ENCODE data around the gene LUC7L.
"Not testable (repeated sequence)": the region's sequence is repeated elsewhere in the genome, so short reads cannot be mapped to it uniquely, and the experiment has no call there.

Gene LUC7L

DNA sequence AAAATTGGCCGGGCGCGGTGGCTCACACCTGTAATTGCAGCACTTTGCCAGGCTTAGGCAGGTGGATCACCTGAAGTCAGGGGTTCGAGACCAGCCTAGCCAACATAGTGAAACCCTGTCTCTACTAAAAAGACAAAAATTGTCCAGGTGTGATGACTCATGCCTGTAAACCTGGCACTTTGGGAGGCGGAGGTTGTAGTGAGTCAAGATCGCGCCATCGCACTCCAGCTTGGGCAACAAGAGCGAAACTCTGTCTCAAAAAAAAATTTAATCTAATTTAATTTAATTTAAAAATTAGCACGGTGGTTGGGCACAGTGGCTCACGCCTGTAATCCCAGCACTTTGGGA, 50.6 kb downstream of the LUC7L start:
- no peak overlapping the region for H3K4me3 ChIP-seq (ENCODE audit: low read depth, low read length)
- TF ChIP-seq, protein P1, sequence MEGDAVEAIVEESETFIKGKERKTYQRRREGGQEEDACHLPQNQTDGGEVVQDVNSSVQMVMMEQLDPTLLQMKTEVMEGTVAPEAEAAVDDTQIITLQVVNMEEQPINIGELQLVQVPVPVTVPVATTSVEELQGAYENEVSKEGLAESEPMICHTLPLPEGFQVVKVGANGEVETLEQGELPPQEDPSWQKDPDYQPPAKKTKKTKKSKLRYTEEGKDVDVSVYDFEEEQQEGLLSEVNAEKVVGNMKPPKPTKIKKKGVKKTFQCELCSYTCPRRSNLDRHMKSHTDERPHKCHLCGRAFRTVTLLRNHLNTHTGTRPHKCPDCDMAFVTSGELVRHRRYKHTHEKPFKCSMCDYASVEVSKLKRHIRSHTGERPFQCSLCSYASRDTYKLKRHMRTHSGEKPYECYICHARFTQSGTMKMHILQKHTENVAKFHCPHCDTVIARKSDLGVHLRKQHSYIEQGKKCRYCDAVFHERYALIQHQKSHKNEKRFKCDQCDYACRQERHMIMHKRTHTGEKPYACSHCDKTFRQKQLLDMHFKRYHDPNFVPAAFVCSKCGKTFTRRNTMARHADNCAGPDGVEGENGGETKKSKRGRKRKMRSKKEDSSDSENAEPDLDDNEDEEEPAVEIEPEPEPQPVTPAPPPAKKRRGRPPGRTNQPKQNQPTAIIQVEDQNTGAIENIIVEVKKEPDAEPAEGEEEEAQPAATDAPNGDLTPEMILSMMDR (IDR thresholded peaks at IDR 0.05; ENCODE audit: borderline replicate concordance, insufficient read depth, low read depth, low read length) = no peak

DNA sequence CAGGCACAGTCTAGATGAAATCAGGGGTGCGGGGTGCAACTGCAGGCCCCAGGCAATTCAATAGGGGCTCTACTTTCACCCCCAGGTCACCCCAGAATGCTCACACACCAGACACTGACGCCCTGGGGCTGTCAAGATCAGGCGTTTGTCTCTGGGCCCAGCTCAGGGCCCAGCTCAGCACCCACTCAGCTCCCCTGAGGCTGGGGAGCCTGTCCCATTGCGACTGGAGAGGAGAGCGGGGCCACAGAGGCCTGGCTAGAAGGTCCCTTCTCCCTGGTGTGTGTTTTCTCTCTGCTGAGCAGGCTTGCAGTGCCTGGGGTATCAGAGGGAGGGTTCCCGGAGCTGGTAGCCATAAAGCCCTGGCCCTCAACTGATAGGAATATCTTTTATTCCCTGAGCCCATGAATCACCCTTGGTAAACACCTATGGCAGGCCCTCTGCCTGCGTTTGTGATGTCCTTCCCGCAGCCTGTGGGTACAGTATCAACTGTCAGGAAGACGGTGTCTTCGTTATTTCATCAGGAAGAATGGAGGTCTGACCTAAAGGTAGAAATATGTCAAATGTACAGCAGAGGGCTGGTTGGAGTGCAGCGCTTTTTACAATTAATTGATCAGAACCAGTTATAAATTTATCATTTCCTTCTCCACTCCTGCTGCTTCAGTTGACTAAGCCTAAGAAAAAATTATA, 51.1 kb downstream of the LUC7L start:
- H3K4me3 ChIP-seq (ENCODE audit: low read depth, low read length) = no peak overlapping the region
- TF ChIP-seq, protein P1 (IDR thresholded peaks at IDR 0.05; ENCODE audit: borderline replicate concordance, insufficient read depth, low read depth, low read length) = no peak

DNA sequence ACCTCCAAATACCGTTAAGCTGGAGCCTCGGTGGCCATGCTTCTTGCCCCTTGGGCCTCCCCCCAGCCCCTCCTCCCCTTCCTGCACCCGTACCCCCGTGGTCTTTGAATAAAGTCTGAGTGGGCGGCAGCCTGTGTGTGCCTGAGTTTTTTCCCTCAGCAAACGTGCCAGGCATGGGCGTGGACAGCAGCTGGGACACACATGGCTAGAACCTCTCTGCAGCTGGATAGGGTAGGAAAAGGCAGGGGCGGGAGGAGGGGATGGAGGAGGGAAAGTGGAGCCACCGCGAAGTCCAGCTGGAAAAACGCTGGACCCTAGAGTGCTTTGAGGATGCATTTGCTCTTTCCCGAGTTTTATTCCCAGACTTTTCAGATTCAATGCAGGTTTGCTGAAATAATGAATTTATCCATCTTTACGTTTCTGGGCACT, 51.8 kb downstream of the LUC7L start:
- TF ChIP-seq, protein P1 (IDR thresholded peaks at IDR 0.05; ENCODE audit: borderline replicate concordance, insufficient read depth, low read depth, low read length) = no peak
- no peak overlapping the region for H3K4me3 ChIP-seq (ENCODE audit: low read depth, low read length)

DNA sequence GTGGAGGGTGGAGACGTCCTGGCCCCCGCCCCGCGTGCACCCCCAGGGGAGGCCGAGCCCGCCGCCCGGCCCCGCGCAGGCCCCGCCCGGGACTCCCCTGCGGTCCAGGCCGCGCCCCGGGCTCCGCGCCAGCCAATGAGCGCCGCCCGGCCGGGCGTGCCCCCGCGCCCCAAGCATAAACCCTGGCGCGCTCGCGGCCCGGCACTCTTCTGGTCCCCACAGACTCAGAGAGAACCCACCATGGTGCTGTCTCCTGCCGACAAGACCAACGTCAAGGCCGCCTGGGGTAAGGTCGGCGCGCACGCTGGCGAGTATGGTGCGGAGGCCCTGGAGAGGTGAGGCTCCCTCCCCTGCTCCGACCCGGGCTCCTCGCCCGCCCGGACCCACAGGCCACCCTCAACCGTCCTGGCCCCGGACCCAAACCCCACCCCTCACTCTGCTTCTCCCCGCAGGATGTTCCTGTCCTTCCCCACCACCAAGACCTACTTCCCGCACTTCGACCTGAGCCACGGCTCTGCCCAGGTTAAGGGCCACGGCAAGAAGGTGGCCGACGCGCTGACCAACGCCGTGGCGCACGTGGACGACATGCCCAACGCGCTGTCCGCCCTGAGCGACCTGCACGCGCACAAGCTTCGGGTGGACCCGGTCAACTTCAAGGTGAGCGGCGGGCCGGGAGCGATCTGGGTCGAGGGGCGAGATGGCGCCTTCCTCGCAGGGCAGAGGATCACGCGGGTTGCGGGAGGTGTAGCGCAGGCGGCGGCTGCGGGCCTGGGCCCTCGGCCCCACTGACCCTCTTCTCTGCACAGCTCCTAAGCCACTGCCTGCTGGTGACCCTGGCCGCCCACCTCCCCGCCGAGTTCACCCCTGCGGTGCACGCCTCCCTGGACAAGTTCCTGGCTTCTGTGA, 52.5 kb downstream of the LUC7L start, which contains the start of gene HBA1:
Gene HBA1 (plus strand): TSS at position 204 of the 906 bp plus-strand sequence. CDS start 37 bp downstream, at position 241.
- H3K4me3 ChIP-seq (ENCODE audit: low read depth, low read length) = not testable (repeated sequence)

DNA sequence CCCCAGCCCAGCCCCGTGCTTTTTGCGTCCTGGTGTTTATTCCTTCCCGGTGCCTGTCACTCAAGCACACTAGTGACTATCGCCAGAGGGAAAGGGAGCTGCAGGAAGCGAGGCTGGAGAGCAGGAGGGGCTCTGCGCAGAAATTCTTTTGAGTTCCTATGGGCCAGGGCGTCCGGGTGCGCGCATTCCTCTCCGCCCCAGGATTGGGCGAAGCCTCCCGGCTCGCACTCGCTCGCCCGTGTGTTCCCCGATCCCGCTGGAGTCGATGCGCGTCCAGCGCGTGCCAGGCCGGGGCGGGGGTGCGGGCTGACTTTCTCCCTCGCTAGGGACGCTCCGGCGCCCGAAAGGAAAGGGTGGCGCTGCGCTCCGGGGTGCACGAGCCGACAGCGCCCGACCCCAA, 53.2 kb downstream of the LUC7L start:
- not testable (repeated sequence) for H3K4me3 ChIP-seq (ENCODE audit: low read depth, low read length)

DNA sequence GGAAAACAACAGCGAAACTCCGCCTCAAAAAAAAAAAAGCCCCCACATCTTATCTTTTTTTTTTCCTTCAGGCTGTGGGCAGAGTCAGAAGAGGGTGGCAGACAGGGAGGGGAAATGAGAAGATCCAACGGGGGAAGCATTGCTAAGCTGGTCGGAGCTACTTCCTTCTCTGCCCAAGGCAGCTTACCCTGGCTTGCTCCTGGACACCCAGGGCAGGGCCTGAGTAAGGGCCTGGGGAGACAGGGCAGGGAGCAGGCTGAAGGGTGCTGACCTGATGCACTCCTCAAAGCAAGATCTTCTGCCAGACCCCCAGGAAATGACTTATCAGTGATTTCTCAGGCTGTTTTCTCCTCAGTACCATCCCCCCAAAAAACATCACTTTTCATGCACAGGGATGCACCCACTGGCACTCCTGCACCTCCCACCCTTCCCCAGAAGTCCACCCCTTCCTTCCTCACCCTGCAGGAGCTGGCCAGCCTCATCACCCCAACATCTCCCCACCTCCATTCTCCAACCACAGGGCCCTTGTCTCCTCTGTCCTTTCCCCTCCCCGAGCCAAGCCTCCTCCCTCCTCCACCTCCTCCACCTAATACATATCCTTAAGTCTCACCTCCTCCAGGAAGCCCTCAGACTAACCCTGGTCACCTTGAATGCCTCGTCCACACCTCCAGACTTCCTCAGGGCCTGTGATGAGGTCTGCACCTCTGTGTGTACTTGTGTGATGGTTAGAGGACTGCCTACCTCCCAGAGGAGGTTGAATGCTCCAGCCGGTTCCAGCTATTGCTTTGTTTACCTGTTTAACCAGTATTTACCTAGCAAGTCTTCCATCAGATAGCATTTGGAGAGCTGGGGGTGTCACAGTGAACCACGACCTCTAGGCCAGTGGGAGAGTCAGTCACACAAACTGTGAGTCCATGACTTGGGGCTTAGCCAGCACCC, 54.0 kb downstream of the LUC7L start:
- no peak overlapping the region for H3K4me3 ChIP-seq (ENCODE audit: low read depth, low read length)
- TF ChIP-seq, protein P1 (IDR thresholded peaks at IDR 0.05; ENCODE audit: borderline replicate concordance, insufficient read depth, low read depth, low read length) = no peak

DNA sequence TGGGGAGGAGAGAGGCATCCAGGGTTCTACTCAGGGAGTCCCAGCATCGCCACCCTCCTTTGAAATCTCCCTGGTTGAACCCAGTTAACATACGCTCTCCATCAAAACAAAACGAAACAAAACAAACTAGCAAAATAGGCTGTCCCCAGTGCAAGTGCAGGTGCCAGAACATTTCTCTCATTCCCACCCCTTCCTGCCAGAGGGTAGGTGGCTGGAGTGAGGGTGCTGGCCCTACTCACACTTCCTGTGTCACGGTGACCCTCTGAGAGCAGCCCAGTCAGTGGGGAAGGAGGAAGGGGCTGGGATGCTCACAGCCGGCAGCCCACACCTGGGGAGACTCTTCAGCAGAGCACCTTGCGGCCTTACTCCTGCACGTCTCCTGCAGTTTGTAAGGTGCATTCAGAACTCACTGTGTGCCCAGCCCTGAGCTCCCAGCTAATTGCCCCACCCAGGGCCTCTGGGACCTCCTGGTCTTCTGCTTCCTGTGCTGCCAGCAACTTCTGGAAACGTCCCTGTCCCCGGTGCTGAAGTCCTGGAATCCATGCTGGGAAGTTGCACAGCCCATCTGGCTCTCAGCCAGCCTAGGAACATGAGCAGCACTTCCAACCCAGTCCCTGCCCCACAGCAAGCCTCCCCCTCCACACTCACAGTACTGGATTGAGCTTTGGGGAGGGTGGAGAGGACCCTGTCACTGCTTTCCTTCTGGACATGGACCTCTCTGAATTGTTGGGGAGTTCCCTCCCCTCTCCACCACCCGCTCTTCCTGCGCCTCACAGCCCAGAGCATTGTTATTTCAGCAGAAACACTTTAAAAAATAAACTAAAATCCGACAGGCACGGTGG, 55.1 kb downstream of the LUC7L start:
- H3K4me3 ChIP-seq (ENCODE audit: low read depth, low read length) = not testable (repeated sequence)

DNA sequence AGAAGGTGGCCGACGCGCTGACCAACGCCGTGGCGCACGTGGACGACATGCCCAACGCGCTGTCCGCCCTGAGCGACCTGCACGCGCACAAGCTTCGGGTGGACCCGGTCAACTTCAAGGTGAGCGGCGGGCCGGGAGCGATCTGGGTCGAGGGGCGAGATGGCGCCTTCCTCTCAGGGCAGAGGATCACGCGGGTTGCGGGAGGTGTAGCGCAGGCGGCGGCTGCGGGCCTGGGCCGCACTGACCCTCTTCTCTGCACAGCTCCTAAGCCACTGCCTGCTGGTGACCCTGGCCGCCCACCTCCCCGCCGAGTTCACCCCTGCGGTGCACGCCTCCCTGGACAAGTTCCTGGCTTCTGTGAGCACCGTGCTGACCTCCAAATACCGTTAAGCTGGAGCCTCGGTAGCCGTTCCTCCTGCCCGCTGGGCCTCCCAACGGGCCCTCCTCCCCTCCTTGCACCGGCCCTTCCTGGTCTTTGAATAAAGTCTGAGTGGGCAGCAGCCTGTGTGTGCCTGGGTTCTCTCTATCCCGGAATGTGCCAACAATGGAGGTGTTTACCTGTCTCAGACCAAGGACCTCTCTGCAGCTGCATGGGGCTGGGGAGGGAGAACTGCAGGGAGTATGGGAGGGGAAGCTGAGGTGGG, 55.9 kb downstream of the LUC7L start:
- H3K4me3 ChIP-seq (ENCODE audit: low read depth, low read length) = not testable (repeated sequence)

DNA sequence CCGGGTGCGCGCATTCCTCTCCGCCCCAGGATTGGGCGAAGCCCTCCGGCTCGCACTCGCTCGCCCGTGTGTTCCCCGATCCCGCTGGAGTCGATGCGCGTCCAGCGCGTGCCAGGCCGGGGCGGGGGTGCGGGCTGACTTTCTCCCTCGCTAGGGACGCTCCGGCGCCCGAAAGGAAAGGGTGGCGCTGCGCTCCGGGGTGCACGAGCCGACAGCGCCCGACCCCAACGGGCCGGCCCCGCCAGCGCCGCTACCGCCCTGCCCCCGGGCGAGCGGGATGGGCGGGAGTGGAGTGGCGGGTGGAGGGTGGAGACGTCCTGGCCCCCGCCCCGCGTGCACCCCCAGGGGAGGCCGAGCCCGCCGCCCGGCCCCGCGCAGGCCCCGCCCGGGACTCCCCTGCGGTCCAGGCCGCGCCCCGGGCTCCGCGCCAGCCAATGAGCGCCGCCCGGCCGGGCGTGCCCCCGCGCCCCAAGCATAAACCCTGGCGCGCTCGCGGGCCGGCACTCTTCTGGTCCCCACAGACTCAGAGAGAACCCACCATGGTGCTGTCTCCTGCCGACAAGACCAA, 56.8 kb downstream of the LUC7L start, which contains the start of gene HBA2:
Gene HBA2 (plus strand): TSS at position 503 of the 568 bp plus-strand sequence. CDS start 37 bp downstream, at position 540.
- not testable (repeated sequence) for H3K4me3 ChIP-seq (ENCODE audit: low read depth, low read length)

Measured in GM12875 (cell line).